Measurements from ENCODE around the gene FSD1. TPM values are rescaled to one million over a fixed set of nuclear protein-coding genes. Genes with fewer than 3 reads are reported as not detected.

FSD1 gene
- total RNA-seq, 1 donor from 2014 or later = 17.7 TPM

DNA sequence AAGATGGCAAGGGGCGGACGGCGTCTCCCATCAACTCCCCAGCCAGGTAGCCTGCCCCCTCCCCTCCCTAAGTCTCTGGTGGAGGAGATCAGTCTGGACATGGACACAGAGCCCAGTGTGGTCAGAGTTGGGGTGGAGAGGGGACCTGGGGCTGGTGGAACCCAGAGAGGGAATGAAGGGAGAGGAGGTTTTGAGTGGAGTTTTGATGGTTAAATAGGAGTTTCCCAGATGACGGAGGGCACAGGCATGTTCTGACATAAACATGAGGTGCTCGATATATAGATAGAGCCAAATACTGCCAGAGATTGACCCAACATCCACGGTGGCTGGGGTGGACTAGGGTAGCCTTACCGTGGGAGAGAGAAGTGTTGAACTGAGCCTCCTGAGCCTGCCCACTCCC lies 14.1 kb downstream of the FSD1 start:
- Mint-ChIP-seq H3K9me3 (peaks cover 17% of the 10 kb centered on the region), H3K27me3 (ENCODE audit: low read depth) (no peaks in the 10 kb centered on the region), H3K4me3 (no peak overlapping the region), H3K36me3 (peaks cover 20% of the 10 kb centered on the region), H3K27ac (no peak overlapping the region), H3K4me1 (no peaks in the 10 kb centered on the region)
- DNase-seq (ENCODE audit: low spot score in 2 of 2, unreplicated experiment in 2 of 2) = no peak
- TF ChIP-seq, protein P1, sequence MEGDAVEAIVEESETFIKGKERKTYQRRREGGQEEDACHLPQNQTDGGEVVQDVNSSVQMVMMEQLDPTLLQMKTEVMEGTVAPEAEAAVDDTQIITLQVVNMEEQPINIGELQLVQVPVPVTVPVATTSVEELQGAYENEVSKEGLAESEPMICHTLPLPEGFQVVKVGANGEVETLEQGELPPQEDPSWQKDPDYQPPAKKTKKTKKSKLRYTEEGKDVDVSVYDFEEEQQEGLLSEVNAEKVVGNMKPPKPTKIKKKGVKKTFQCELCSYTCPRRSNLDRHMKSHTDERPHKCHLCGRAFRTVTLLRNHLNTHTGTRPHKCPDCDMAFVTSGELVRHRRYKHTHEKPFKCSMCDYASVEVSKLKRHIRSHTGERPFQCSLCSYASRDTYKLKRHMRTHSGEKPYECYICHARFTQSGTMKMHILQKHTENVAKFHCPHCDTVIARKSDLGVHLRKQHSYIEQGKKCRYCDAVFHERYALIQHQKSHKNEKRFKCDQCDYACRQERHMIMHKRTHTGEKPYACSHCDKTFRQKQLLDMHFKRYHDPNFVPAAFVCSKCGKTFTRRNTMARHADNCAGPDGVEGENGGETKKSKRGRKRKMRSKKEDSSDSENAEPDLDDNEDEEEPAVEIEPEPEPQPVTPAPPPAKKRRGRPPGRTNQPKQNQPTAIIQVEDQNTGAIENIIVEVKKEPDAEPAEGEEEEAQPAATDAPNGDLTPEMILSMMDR (IDR thresholded peaks at IDR 0.05; ENCODE audit: unreplicated experiment) = no peak

DNA sequence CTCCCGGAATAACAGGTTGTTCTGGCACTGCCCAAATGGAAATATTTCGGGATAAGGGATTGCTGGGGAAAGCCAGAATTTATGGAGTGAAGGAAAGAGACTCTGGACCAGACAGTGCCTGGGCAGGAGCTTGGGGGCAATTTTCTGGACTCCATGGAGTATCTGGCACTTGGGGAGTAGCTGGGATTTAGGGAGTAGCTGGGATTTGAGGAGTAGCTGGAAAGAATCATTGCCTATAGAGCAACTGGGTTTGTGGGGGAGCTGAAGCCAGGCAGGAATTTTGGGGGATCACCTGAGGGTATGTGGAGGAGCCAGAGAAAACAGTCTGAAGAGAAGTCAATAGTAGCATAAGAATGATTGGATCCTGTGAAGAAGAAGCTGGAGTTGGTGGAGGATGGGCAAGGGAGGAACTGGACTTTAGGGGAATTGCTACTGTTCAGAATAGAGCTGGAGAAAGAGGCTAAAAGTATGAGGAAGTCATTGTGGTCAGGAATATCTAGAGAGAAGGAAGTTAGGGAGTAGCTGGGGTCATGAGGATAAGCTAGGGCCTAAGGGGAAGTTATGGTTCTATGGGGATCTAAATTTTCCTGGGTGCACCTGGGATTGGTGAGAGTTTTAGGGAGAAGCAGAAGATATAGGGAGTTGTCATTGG lies 14.8 kb downstream of the FSD1 start:
- no peak overlapping the region for H3K4me3 Mint-ChIP-seq
- no peak overlapping the region for H3K27ac Mint-ChIP-seq
- no peaks in the 10 kb centered on the region for H3K27me3 Mint-ChIP-seq (ENCODE audit: low read depth)
- TF ChIP-seq, protein P1 (IDR thresholded peaks at IDR 0.05; ENCODE audit: unreplicated experiment) = no peak
- DNase-seq (ENCODE audit: low spot score in 2 of 2, unreplicated experiment in 2 of 2) = no peak
- H3K4me1 Mint-ChIP-seq = no peaks in the 10 kb centered on the region
- H3K9me3 Mint-ChIP-seq = peaks cover 17% of the 10 kb centered on the region
- peaks cover 23% of the 10 kb centered on the region for H3K36me3 Mint-ChIP-seq

DNA sequence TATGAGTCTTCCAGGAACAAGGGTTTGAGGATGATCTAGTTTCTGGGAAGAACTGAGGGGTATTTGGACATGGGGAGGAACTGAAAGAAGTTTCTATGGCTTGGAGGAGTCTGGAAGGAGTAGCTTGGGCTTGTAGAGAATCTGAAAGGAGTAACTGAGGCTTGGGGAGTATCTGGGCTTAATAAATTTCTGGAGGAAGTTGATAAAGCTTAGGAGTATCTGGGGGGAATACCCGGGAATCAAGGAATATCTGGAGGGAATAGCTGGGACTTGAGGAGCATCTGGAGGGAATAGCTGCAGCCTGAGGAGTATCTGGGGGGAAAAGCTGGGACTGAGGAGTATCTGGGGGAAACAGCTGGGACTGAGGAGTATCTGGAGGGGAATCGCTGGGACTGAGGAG lies 16.0 kb downstream of the FSD1 start:
- Mint-ChIP-seq H3K27ac (no peak overlapping the region), H3K36me3 (peaks cover 24% of the 10 kb centered on the region)

DNA sequence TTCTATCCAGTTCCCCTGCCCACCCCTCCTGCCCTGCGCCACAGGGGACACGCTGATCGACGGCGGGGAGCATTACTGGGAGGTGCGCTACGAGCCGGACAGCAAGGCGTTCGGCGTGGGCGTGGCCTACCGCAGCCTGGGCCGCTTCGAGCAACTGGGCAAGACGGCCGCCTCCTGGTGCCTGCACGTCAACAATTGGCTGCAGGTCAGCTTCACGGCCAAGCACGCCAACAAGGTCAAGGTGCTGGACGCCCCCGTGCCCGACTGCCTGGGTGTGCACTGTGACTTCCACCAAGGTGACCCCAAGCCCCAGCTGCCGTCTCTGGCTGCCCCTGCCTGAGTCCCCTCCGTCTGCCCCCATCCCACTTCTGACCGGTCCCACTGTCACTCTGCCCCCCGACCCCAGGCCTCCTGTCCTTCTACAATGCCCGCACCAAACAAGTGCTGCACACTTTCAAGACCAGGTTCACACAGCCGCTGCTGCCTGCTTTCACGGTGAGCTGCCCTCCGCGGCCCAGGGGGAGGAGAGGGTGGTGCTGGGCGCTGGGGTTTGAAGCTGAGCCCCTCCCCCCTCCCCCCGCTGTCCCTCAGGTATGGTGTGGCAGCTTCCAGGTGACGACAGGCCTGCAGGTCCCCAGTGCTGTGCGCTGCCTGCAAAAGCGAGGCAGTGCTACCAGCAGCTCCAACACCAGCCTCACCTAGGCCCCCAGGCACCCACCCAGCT lies 18.7 kb downstream of the FSD1 start:
- H3K36me3 Mint-ChIP-seq = peaks cover 21% of the 10 kb centered on the region
- H3K27me3 Mint-ChIP-seq (ENCODE audit: low read depth) = peaks cover 8% of the 10 kb centered on the region

More for the DNA sequence above, 16.0 kb downstream of the FSD1 start:
- H3K4me3 Mint-ChIP-seq = no peak overlapping the region
- no peak for DNase-seq (ENCODE audit: low spot score in 2 of 2, unreplicated experiment in 2 of 2)
- TF ChIP-seq, protein P1 (IDR thresholded peaks at IDR 0.05; ENCODE audit: unreplicated experiment) = no peak
- no peaks in the 10 kb centered on the region for H3K4me1 Mint-ChIP-seq
- H3K9me3 Mint-ChIP-seq = peaks cover 17% of the 10 kb centered on the region
- H3K27me3 Mint-ChIP-seq (ENCODE audit: low read depth) = no peaks in the 10 kb centered on the region

DNA sequence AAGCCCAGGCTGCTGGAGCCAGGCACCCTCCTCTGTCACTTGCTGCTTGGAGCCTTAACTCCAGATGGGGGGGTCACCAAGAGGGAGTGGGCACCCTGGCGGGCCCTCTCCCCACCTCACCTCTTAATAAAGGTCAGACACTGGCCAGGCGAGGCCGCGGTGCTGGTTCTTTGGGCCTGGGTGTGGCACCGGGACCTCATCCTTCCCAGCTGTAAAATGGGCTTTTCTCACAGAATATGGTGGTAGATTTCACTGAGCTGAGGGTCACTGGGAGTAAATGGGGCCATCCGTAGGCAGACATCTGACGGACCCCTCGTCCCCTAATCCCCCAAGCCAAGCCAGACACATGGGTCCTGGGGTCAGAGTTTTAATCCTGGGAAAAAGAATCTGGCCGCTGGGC lies 19.3 kb downstream of the FSD1 start:
- TF ChIP-seq, protein P1 (IDR thresholded peaks at IDR 0.05; ENCODE audit: unreplicated experiment) = no peak
- Mint-ChIP-seq H3K4me1 (peaks cover 17% of the 10 kb centered on the region), H3K27ac (no peak overlapping the region), H3K9me3 (peaks cover 17% of the 10 kb centered on the region), H3K36me3 (peaks cover 16% of the 10 kb centered on the region), H3K27me3 (ENCODE audit: low read depth) (peaks cover 8% of the 10 kb centered on the region), H3K4me3 (no peak overlapping the region)
- no peak for DNase-seq (ENCODE audit: low spot score in 2 of 2, unreplicated experiment in 2 of 2)

More for the DNA sequence above, 18.7 kb downstream of the FSD1 start:
- H3K27ac Mint-ChIP-seq = no peak overlapping the region
- peaks cover 17% of the 10 kb centered on the region for H3K9me3 Mint-ChIP-seq
- TF ChIP-seq, protein P1 (IDR thresholded peaks at IDR 0.05; ENCODE audit: unreplicated experiment) = no peak
- no peak overlapping the region for H3K4me3 Mint-ChIP-seq
- peaks cover 14% of the 10 kb centered on the region for H3K4me1 Mint-ChIP-seq
- no peak for DNase-seq (ENCODE audit: low spot score in 2 of 2, unreplicated experiment in 2 of 2)

Data from mesothelial cell of epicardium (in vitro differentiated cells).